Activated naive CD8-positive, alpha-beta T cell treated with anti-CD3 and anti-CD28 coated beads for 36 hours (primary cell): Measurements from ENCODE around the gene SLC35E4. TPM values are rescaled to one million over a fixed set of nuclear protein-coding genes. Genes with fewer than 3 reads are reported as not detected.
"Not testable (repeated sequence)": the region's sequence is repeated elsewhere in the genome, so short reads cannot be mapped to it uniquely, and the experiment has no call there.

ENCODE experiments used
- DNase-seq: peaks from one replicate; pipeline ENCODE4 v3.0.0; 2021
- H3K27ac Mint-ChIP-seq: one replicate; pipeline ENCODE4 v1.8.0; 2022; ENCODE audit warnings: mild to moderate bottlenecking, moderate library complexity, mixed read lengths
- H3K27me3 Mint-ChIP-seq: one replicate; pipeline ENCODE4 v1.8.0; 2022; ENCODE audit warnings: mild to moderate bottlenecking, mixed read lengths
- H3K36me3 Mint-ChIP-seq: one replicate; pipeline ENCODE4 v1.8.0; 2021; ENCODE audit warnings: mild to moderate bottlenecking, mixed read lengths
- H3K4me1 Mint-ChIP-seq: one replicate; pipeline ENCODE4 v1.8.0; 2021; ENCODE audit warnings: mixed read lengths
- H3K4me3 Mint-ChIP-seq: one replicate; pipeline ENCODE4 v1.8.0; 2022; ENCODE audit warnings: mild to moderate bottlenecking, moderate library complexity, mixed read lengths
- H3K9me3 Mint-ChIP-seq: one replicate; pipeline ENCODE4 v1.8.0; 2022; ENCODE audit warnings: mixed read lengths
- total RNA-seq, 2 experiments: library from RNA; stranded (reverse); gene quantifications; one replicate each; pipeline ENCODE4 v1.2.3, GENCODE V29; 2021

The SLC35E4 gene
- total RNA-seq, 2 experiments from 2014 or later: 3.2 to 3.6 TPM

DNA sequence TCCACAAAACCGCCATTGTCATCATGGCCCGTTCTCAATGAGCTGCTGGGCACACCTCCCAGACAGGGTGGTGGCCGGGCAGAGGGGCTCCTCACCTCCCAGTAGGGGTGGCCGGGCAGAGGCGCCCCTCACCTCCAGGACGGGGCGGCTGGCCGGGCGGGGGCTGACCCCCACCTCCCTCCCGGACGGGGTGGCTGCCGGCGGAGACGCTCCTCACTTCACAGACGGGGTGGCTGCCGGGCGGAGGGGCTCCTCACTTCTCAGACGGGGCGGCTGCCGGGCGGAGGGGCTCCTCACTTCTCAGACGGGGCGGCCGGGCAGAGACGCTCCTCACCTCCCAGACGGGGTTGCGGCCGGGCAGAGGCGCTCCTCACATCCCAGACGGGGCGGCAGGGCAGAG lies 4.1 kb upstream of the SLC35E4 start:
- H3K36me3 Mint-ChIP-seq, H3K9me3 Mint-ChIP-seq, H3K27me3 Mint-ChIP-seq: not testable (repeated sequence)

DNA sequence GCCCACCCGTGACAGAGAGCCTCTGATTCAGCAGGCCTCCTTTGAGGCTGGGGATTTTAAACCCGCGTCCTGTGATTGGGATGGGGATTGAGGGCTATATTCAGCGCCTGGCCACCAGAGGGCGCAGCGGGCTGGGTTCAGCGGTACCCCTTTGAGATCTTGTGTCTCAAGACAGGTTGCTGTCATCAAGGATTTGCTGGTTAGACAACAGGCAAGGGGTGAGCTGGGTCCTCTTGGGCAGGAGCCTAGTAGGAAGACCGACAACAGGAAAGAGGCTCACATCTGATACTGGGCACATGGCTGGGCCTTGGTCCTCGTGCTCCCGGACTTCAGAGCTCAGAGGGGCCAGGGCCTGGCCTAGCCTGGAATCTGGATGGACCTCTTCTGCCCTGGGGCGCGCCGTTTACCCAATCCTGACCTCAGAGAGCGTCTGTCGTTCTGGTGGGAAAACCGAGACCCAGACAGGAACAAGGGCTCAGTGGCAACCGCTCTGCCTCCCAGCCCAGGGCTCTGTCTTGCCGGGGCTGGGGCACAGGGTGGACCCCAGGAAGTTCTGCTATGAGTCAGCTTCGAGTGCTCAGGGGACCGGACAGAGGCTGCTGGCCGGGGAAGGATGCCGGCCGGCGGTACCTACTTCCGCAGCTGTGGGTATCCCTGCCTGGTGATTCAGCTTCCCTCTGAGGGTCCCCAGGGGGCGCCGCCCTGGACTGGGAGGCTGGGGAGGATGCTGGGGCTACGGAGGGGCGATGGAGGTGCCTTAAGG lies 929 bp upstream of the SLC35E4 start:
- Mint-ChIP-seq H3K4me1 (peaks cover 16% of the 10 kb centered on the region), H3K36me3 (peaks cover 18% of the 10 kb centered on the region), H3K27me3 (no peaks in the 10 kb centered on the region), H3K4me3 (peak overlapping the region; percentile 74), H3K9me3 (peaks cover 4% of the 10 kb centered on the region), H3K27ac (peak overlapping the region; percentile 88)
- peak; percentile 83 for DNase-seq

More for the DNA sequence above, 4.1 kb upstream of the SLC35E4 start:
- H3K4me3 Mint-ChIP-seq, H3K4me1 Mint-ChIP-seq, H3K27ac Mint-ChIP-seq, DNase-seq: not testable (repeated sequence)

DNA sequence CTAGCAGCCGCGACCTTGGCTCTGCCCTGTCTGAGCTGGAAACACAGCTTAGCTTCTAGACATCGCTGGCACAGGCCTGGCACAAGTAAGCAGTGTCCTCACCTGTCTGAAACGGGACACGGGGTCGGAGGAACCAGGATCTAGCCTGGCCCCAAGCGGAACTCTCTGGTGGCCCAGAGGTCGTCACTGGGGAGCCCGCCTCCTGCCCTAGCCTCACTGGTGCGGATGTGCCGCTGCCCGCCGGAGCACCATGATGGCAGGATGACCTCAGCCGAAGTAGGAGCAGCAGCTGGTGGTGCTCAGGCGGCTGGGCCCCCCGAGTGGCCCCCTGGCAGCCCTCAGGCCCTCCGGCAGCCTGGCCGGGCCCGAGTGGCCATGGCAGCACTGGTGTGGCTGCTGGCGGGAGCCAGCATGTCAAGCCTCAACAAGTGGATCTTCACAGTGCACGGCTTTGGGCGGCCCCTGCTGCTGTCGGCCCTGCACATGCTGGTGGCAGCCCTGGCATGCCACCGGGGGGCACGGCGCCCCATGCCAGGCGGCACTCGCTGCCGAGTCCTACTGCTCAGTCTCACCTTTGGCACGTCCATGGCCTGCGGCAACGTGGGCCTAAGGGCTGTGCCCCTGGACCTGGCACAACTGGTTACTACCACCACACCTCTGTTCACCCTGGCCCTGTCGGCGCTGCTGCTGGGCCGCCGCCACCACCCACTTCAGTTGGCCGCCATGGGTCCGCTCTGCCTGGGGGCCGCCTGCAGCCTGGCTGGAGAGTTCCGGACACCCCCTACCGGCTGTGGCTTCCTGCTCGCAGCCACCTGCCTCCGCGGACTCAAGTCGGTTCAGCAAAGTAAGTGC lies 871 bp downstream of the SLC35E4 start:
- no peaks in the 10 kb centered on the region for H3K27me3 Mint-ChIP-seq
- peaks cover 4% of the 10 kb centered on the region for H3K9me3 Mint-ChIP-seq
- peak; percentile 33 for DNase-seq
- peaks cover 16% of the 10 kb centered on the region for H3K4me1 Mint-ChIP-seq
- peak overlapping the region; percentile 82 for H3K4me3 Mint-ChIP-seq
- peaks cover 19% of the 10 kb centered on the region for H3K36me3 Mint-ChIP-seq
- peak overlapping the region; percentile 77 for H3K27ac Mint-ChIP-seq

DNA sequence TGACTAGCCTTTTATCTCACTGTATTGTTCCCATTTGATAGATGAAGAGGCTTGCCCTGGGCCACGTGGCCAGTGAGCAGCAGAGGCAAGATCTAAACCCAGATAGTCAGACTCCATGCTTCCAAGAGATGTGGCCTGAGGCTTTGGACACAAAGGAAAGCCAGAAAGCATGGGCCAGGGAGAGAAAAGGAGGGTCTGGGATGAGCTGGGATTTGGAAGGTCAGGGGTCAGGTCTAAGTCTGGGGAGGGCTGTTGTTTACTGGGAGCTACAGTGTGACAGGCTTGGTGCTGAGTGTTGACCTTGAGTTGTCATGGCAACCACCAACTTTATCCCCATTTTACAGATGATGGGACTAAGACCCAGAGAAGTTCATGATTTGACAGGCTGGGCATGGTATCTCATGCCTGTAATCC lies 2.1 kb downstream of the SLC35E4 start:
- H3K27me3 Mint-ChIP-seq: no peaks in the 10 kb centered on the region
- no peak overlapping the region for H3K27ac Mint-ChIP-seq
- DNase-seq: no peak
- peaks cover 4% of the 10 kb centered on the region for H3K9me3 Mint-ChIP-seq
- peak overlapping the region; percentile 63 for H3K4me3 Mint-ChIP-seq
- peaks cover 19% of the 10 kb centered on the region for H3K36me3 Mint-ChIP-seq
- peaks cover 16% of the 10 kb centered on the region for H3K4me1 Mint-ChIP-seq

DNA sequence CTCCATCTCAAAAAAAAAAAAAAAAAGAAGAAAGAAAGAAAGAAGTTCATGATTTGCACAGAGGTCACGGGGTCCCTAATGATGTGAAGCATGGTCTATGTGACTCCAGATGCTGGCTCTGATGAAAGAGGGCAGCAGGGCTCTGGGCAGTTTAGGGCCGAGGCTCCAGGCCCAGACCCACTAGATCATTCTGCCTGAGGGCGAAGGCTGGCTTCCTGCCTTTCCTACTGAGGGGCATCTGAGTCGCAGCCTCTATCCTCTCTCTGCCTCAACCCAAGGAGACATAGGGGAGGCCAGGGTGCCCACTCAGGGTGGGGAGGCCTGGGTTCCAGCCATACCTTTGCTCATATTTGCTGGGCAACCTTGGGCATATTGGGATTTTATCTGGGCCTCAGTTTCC lies 4.8 kb downstream of the SLC35E4 start:
- Mint-ChIP-seq H3K4me1 (peaks cover 27% of the 10 kb centered on the region), H3K27me3 (no peaks in the 10 kb centered on the region), H3K4me3 (no peak overlapping the region), H3K27ac (no peak overlapping the region), H3K36me3 (peaks cover 19% of the 10 kb centered on the region), H3K9me3 (peaks cover 4% of the 10 kb centered on the region)
- no peak for DNase-seq

DNA sequence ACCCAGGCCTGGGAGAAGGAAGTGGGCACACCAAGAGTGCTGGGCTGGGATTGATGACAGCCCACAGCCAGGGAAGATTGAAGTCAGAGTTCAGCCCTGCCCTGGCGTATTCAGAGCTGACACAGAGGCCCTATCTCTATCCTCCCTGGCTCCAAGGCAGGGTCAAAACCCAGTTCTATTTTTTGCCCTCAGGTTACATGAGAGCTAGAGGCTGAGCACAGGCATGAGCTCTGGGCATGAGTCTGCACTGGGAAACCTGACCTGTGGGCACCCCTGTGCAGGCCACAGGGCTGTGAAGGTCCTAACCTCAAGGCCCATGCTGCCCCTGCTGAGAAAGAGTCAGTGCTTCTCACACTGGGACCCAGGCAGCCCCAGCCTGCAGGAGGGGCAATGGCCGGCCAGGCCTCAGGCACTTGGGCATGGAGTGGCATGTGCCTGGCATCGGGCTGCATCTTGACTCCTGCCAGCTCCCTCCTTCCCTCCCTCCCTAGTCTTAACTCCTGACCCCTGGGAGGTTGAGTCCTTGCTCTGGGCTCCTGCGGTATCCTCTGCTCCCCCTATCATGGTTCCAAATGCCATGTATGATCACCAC lies 5.4 kb downstream of the SLC35E4 start:
- Mint-ChIP-seq H3K4me3 (no peak overlapping the region), H3K27me3 (no peaks in the 10 kb centered on the region), H3K4me1 (peaks cover 26% of the 10 kb centered on the region), H3K9me3 (peaks cover 4% of the 10 kb centered on the region), H3K27ac (no peak overlapping the region), H3K36me3 (peaks cover 19% of the 10 kb centered on the region)
- no peak for DNase-seq

DNA sequence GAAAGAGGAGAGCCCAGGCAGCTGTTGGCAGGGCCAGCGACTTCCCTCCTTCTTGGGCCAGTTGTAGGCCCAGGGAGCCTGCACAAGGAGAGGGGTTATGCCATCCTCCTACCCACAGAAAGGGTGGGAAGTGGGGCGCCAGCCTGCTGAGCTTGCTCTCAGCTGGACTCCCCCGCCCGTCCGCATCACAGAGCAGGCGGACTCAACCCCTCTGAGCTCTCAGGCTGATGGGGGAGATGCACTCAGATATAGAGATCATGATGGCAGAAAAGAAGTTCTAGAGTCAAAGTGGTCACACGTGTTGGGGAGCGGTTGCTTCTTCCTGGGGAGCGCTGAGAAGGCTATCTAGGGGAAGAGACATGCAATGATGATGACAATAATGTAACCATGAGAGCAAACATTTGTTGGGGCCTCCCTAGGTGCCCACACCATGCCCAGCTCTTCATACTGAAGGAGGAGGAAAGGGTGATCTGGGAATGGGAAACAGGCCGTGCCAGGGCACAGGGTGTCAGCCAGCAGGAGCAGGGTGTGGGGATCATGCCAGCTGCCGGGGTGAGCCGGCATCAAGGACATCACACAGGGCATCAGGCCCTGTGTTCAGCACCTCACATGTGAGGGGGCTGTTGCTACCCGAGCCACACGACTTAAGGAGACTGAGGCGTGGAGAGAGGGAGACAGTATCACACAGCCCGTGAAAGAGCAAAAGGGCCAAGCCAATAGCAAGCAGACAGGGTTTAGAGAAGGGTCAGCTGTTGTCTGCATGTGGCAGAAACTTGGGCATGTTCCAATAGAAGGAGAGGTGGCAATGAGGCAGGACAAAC lies 7.7 kb downstream of the SLC35E4 start:
- no peaks in the 10 kb centered on the region for H3K27me3 Mint-ChIP-seq

DNA sequence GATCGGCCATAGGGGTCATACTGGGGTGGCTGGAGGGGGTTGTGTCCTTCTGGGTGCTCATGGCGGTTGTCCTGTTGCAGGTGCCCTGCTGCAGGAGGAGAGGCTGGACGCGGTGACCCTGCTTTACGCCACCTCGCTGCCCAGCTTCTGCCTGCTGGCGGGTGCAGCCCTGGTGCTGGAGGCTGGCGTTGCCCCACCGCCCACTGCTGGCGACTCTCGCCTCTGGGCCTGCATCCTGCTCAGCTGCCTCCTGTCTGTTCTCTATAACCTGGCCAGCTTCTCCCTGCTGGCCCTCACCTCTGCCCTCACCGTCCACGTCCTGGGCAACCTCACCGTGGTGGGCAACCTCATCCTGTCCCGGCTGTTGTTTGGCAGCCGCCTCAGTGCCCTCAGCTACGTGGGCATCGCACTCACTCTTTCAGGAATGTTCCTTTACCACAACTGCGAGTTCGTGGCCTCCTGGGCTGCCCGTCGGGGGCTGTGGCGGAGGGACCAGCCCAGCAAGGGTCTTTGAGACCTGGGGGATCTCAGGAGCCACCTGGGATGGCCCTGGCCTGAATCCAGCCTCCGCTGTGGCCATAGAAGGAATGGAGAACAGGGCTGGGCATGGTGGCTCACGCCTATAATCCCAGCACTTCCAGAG lies 11.1 kb downstream of the SLC35E4 start:
- Mint-ChIP-seq H3K4me1 (peaks cover 34% of the 10 kb centered on the region), H3K36me3 (peaks cover 6% of the 10 kb centered on the region), H3K9me3 (no peaks in the 10 kb centered on the region), H3K4me3 (no peak overlapping the region), H3K27me3 (no peaks in the 10 kb centered on the region), H3K27ac (no peak overlapping the region)
- DNase-seq: no peak

More for the DNA sequence above, 7.7 kb downstream of the SLC35E4 start:
- peaks cover 18% of the 10 kb centered on the region for H3K4me1 Mint-ChIP-seq
- H3K4me3 Mint-ChIP-seq: no peak overlapping the region
- H3K36me3 Mint-ChIP-seq: peaks cover 18% of the 10 kb centered on the region
- H3K27ac Mint-ChIP-seq: peak overlapping the region; percentile 83
- DNase-seq: no peak
- peaks cover 4% of the 10 kb centered on the region for H3K9me3 Mint-ChIP-seq

DNA sequence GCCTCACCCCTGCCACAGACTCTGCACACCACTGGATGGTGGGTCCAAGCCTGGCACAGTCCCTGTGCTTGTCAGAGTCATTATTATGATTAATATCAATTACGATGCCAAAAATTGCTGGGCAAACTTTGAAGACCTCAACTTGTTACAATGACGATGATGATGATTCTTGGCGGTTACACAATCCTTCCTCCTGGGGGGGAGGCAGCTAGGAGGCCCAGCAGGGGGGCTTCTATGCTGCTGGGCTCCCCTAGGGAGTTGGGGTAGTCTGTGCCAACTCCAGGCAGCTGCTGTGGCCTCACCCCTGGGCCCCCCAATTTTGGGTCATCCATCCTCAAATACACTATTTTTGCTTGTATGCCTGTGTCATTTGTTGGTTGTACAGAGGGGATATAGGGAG lies 12.0 kb downstream of the SLC35E4 start:
- peaks cover 35% of the 10 kb centered on the region for H3K4me1 Mint-ChIP-seq
- H3K9me3 Mint-ChIP-seq: no peaks in the 10 kb centered on the region
- no peak overlapping the region for H3K4me3 Mint-ChIP-seq
- H3K27ac Mint-ChIP-seq: no peak overlapping the region
- no peaks in the 10 kb centered on the region for H3K27me3 Mint-ChIP-seq
- DNase-seq: no peak
- H3K36me3 Mint-ChIP-seq: peaks cover 6% of the 10 kb centered on the region

DNA sequence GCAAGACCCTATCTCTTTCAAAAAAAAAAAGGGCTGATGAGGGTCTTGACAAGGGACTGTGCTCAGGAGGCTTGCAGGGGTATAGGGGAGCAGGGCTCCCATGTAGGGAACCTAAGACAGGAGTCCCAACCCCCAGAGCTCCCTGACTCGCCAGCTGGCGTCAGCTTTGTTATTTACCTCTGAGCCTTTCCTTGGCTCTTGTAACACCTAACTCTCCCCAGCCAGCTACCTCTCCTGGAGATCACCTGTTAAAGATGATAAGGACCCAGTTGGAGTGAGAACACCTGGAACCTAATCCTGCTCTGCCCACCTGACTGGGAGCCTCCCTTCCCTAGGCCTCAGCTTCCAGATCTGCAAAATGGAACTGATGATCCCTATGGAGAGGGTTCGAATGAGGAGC lies 13.2 kb downstream of the SLC35E4 start:
- H3K4me1 Mint-ChIP-seq: peaks cover 29% of the 10 kb centered on the region
- H3K9me3 Mint-ChIP-seq: no peaks in the 10 kb centered on the region
- no peaks in the 10 kb centered on the region for H3K27me3 Mint-ChIP-seq
- H3K27ac Mint-ChIP-seq: peak overlapping the region; percentile 78
- H3K4me3 Mint-ChIP-seq: peak overlapping the region; percentile 29
- peaks cover 6% of the 10 kb centered on the region for H3K36me3 Mint-ChIP-seq
- DNase-seq: no peak

DNA sequence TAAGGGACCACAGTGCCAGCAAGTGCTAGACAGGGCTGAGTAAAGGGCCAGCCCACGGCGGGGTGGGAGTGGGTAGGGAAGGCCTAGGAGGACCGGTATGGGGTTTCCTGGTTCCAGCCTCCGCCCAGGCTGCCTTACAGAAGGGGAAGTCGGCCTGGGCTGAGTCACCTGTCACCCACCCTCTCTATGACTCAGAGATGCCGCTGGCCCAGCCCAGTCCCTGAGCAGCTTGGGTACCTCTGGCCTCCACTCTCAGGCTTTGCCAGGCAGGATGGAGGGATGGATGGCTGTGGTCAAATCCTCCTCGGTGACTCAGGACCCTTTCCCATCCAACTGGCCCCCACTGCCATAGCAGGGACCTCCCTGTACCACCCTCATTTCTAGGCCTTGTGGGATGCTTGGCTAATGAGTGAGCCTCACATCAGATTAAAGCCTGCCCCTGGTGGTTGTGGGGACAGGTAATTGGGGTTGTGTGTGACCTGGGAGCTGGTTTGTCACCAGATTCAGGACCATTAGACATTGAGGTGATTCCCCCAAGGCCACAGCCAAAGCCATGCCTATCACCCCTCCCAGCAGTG lies 13.9 kb downstream of the SLC35E4 start:
- peak overlapping the region; percentile 29 for H3K4me3 Mint-ChIP-seq
- H3K27me3 Mint-ChIP-seq: no peaks in the 10 kb centered on the region
- peak overlapping the region; percentile 83 for H3K27ac Mint-ChIP-seq
- H3K9me3 Mint-ChIP-seq: no peaks in the 10 kb centered on the region
- peak; percentile 88 for DNase-seq
- peaks cover 8% of the 10 kb centered on the region for H3K36me3 Mint-ChIP-seq
- H3K4me1 Mint-ChIP-seq: peaks cover 22% of the 10 kb centered on the region

DNA sequence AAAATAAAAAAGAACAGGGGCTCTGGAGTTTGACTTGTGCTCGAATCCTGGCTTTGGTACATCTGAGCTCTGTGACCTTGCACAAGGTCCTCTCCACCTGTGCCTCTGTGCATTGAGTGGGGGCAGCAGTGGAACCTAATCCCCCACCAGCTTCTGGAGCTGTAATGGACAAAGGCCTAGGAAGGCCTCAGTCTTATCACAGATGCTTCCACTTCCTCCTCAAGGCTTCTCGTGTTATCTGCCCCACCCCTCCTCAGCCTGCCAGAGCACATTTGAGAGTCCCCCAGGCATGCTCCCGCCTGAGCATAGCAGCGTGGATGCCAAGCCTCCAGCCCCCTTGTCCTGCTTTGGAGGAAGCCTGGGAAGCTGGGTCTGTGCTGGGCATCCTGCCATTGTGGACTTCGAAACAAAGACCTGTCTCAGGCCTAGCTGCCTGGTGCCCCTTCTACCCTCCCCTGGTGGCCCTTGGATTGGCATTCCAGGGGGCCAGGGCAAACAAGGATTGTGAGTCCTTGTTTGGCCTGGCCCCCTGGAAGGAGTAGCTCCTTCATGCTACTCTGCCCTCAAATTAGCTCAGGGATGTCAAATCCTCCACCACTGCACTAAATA lies 15.0 kb downstream of the SLC35E4 start:
- Mint-ChIP-seq H3K36me3 (peaks cover 8% of the 10 kb centered on the region), H3K27ac (peak overlapping the region; percentile 3), H3K4me3 (no peak overlapping the region), H3K9me3 (no peaks in the 10 kb centered on the region), H3K4me1 (peaks cover 19% of the 10 kb centered on the region), H3K27me3 (no peaks in the 10 kb centered on the region)
- DNase-seq: no peak

DNA sequence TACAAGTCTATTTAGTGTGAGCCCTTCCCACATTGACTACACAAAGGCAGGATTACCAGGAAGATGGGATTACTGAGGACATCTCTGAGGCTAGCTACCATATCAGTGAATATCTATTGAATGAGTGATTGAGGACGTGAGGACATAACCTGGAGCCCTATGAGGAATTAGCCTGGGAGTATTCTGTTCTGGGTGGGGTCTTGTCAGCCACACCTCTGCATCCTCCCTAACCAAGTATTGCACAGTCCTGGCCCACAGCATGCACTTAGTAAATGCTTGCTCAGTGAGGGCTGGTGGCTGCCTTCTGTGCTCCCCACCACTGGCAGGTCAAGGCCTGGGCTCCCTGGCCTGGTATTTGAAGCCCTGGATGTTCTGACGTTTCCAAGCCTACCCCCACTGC lies 17.3 kb downstream of the SLC35E4 start:
- no peak for DNase-seq
- H3K4me1 Mint-ChIP-seq: peaks cover 19% of the 10 kb centered on the region
- H3K27me3 Mint-ChIP-seq: no peaks in the 10 kb centered on the region
- no peak overlapping the region for H3K4me3 Mint-ChIP-seq
- H3K9me3 Mint-ChIP-seq: no peaks in the 10 kb centered on the region
- no peak overlapping the region for H3K27ac Mint-ChIP-seq
- H3K36me3 Mint-ChIP-seq: peaks cover 8% of the 10 kb centered on the region
